GM23338 (cell line): ENCODE results near the gene KLK7. TPM values are rescaled to one million over a fixed set of nuclear protein-coding genes. Genes with fewer than 3 reads are reported as not detected.

Experiments used
- ATAC-seq: fragments of 200-7000 bp; cut with Tn5 transposase; 3 replicates; pipeline ENCODE4 v1.9.1; 2020
- DNase-seq: peaks from one replicate; pipeline ENCODE4 v3.0.0-alpha.2; 2015; ENCODE audit warnings: low spot score
- H2AFZ ChIP-seq: fragments of 200-600 bp; sonication (generic); 2 replicates; pipeline ENCODE4 v1.8.0; 2016; ENCODE audit warnings: antibody characterized with exemption, mild to moderate bottlenecking, moderate library complexity
- H3F3A ChIP-seq: fragments of 200-600 bp; sonication (generic); replicated peaks from 2 replicates; pipeline ENCODE4 v1.8.0; 2017; ENCODE audit warnings: antibody characterized with exemption, mixed run types, low read depth
- H3K27ac ChIP-seq: fragments of 200-600 bp; sonication (generic); 2 replicates; pipeline ENCODE4 v1.6.1; 2016; ENCODE audit warnings: low read depth
- H3K27me3 ChIP-seq: fragments of 200-600 bp; sonication (generic); 2 replicates; pipeline ENCODE4 v1.8.0; 2016; ENCODE audit warnings: mild to moderate bottlenecking, mixed run types, moderate library complexity; ENCODE audit not compliant: insufficient read depth
- H3K36me3 ChIP-seq: fragments of 200-600 bp; sonication (generic); 2 replicates; pipeline ENCODE4 v1.8.0; 2016; ENCODE audit warnings: mild to moderate bottlenecking; ENCODE audit not compliant: insufficient read depth
- H3K4me1 ChIP-seq: fragments of 200-600 bp; sonication (generic); 2 replicates; pipeline ENCODE4 v1.8.0; 2016; ENCODE audit warnings: mild to moderate bottlenecking, moderate library complexity; ENCODE audit not compliant: insufficient read depth
- H3K4me2 ChIP-seq: fragments of 200-600 bp; sonication (generic); 2 replicates; pipeline ENCODE4 v1.7.1; 2017; ENCODE audit warnings: mixed run types
- H3K4me3 ChIP-seq: fragments of 200-600 bp; sonication (generic); 2 replicates; pipeline ENCODE4 v1.6.1; 2016; ENCODE audit warnings: mixed run types
- H3K79me2 ChIP-seq: fragments of 200-600 bp; sonication (generic); replicated peaks from 2 replicates; pipeline ENCODE4 v1.8.0; 2017; ENCODE audit warnings: mild to moderate bottlenecking; ENCODE audit not compliant: insufficient read depth
- H3K9me2 ChIP-seq: fragments of 200-600 bp; sonication (generic); 2 replicates; pipeline ENCODE4 v1.8.0; 2017; ENCODE audit not compliant: insufficient read depth
- H4K20me1 ChIP-seq: fragments of 200-600 bp; sonication (generic); replicated peaks from 2 replicates; pipeline ENCODE4 v1.8.0; 2017; ENCODE audit warnings: mild to moderate bottlenecking; ENCODE audit not compliant: insufficient read depth
- H3K27ac Mint-ChIP-seq: 2 replicates; pipeline ENCODE4 v1.8.0; 2020; ENCODE audit warnings: inconsistent platforms, mild to moderate bottlenecking, moderate library complexity, mixed read lengths
- H3K27me3 Mint-ChIP-seq: 3 replicates; pipeline ENCODE4 v1.8.0; 2022; ENCODE audit warnings: low read depth, mild to moderate bottlenecking, moderate library complexity, mixed read lengths, inconsistent platforms; ENCODE audit not compliant: insufficient read depth, poor library complexity
- H3K36me3 Mint-ChIP-seq: 3 replicates; pipeline ENCODE4 v1.8.0; 2021; ENCODE audit warnings: low read depth, mild to moderate bottlenecking, inconsistent platforms, moderate library complexity, mixed read lengths
- H3K4me1 Mint-ChIP-seq: 3 replicates; pipeline ENCODE4 v1.8.0; 2020; ENCODE audit warnings: mild to moderate bottlenecking, inconsistent platforms, mixed read lengths
- H3K4me3 Mint-ChIP-seq: 3 replicates; pipeline ENCODE4 v1.8.0; 2021; ENCODE audit warnings: moderate library complexity, mild to moderate bottlenecking, inconsistent platforms, mixed read lengths
- H3K9me3 Mint-ChIP-seq: 3 replicates; pipeline ENCODE4 v1.8.0; 2020; ENCODE audit warnings: moderate library complexity, mild to moderate bottlenecking, inconsistent platforms, mixed read lengths
- CREB1 ChIP-seq: fragments of 250-450 bp; sonication (Bioruptor Pico); IDR thresholded peaks from 2 replicates; pipeline ENCODE4 v1.5.0; 2020; ENCODE audit warnings: low read depth, mild to moderate bottlenecking, moderate library complexity
- CTCF ChIP-seq, 2 experiments: fragments of 200-600 bp in 1 of 2; sonication (generic) in 1 of 2; conservative IDR thresholded peaks; 2 replicates each; pipeline versions ENCODE4 v1.5.1 to v1.6.1; 2016 to 2017; ENCODE audit warnings: antibody characterized with exemption in 2 of 2, low read depth in 2 of 2, mild to moderate bottlenecking in 2 of 2, moderate library complexity in 1 of 2
- ETS1 ChIP-seq: IDR thresholded peaks from 2 replicates; pipeline ENCODE4 v1.6.1; 2016; ENCODE audit warnings: antibody characterized with exemption
- EZH2 ChIP-seq: fragments of 200-600 bp; sonication (generic); IDR thresholded peaks from one replicate; pipeline ENCODE4 v1.8.0; 2017; ENCODE audit warnings: antibody characterized with exemption, mild to moderate bottlenecking, low read depth; ENCODE audit not compliant: unreplicated experiment
- EZH2phosphoT487 ChIP-seq: fragments of 200-600 bp; sonication (generic); IDR thresholded peaks from one replicate; pipeline ENCODE4 v1.8.1; 2018; ENCODE audit warnings: antibody characterized with exemption; ENCODE audit not compliant: unreplicated experiment
- JUNB ChIP-seq: IDR thresholded peaks from one replicate; pipeline ENCODE4 v1.6.1; 2016; ENCODE audit warnings: antibody characterized with exemption; ENCODE audit not compliant: unreplicated experiment
- NANOG ChIP-seq: IDR thresholded peaks from 2 replicates; pipeline ENCODE4 v1.6.1; 2016; ENCODE audit warnings: antibody characterized with exemption, borderline replicate concordance
- POLR2AphosphoS5 ChIP-seq: IDR thresholded peaks from 2 replicates; pipeline ENCODE4 v1.6.1; 2016; ENCODE audit warnings: antibody characterized with exemption, low read depth
- REST ChIP-seq: IDR thresholded peaks from one replicate; pipeline ENCODE4 v1.6.1; 2018; ENCODE audit warnings: antibody characterized with exemption; ENCODE audit not compliant: unreplicated experiment
- STAT1 ChIP-seq: IDR thresholded peaks from one replicate; pipeline ENCODE4 v1.6.1; 2016; ENCODE audit warnings: antibody characterized with exemption; ENCODE audit not compliant: unreplicated experiment
- ZNF114 ChIP-seq: fragments of 250-450 bp; sonication (Bioruptor Pico); IDR thresholded peaks from 2 replicates; pipeline ENCODE4 v1.5.0; 2020; ENCODE audit warnings: mild to moderate bottlenecking, moderate library complexity
- ZNF331 ChIP-seq: fragments of 250-450 bp; sonication (Bioruptor Pico); IDR thresholded peaks from 2 replicates; pipeline ENCODE4 v1.5.0; 2020; ENCODE audit warnings: low read depth, mild to moderate bottlenecking, moderate library complexity
- ZNF462 ChIP-seq: fragments of 250-450 bp; sonication (Bioruptor Pico); IDR thresholded peaks from 2 replicates; pipeline ENCODE4 v1.5.0; 2020; ENCODE audit warnings: mild to moderate bottlenecking, moderate library complexity
- polyA plus RNA-seq: library from polyadenylated mRNA; unstranded; fragments of >200 nt; fragmentation: Nextera tagmentation; extraction: Ambion mirVana; gene quantifications from 2 replicates; pipeline ENCODE4 v1.2.1, GENCODE V29; 2016
- total RNA-seq: library from RNA; depleted of rRNA; stranded (reverse); fragments of >200 nt; shearing (Covaris generic); gene quantifications from 2 replicates; pipeline ENCODE4 v1.2.3, GENCODE V29; 2014

Gene KLK7
- total and polyA plus RNA-seq, 2 experiments from 2014 or later, result 1.1 to 1.4 TPM

GRCh38 chr19:51019544-51019925 lies 35.8 kb upstream of the KLK7 start, which contains the start of gene KLK10:
Gene KLK10, minus strand, starts transcription at chr19:51019709. Its CDS starts 579 bp downstream, at chr19:51019130.
- Mint-ChIP-seq H3K27me3 (peaks cover 35% of the 10 kb centered on the region), H3K9me3 (peaks cover 10% of the 10 kb centered on the region), H3K36me3 (peaks cover 3% of the 10 kb centered on the region; the same call in 1 of the 3 replicates), H3K4me1 (peaks cover 19% of the 10 kb centered on the region), H3K27ac (no peak within 1 kb of the TSS), H3K4me3 (peak within 1 kb of the TSS; percentile 86)
- Histone ChIP-seq H3K36me3 (no peaks in the 10 kb centered on the region), H3K4me2 (peak within 1 kb of the TSS; percentile 88), H2AFZ (peak within 1 kb of the TSS; percentile 85), H3K9me2 (no peaks in the 10 kb centered on the region), H3F3A (no peaks in the 10 kb centered on the region), H4K20me1 (no peaks in the 10 kb centered on the region), H3K27me3 (peaks cover 32% of the 10 kb centered on the region), H3K79me2 (no peaks in the 10 kb centered on the region), H3K4me3 (peak within 1 kb of the TSS; percentile 65), H3K4me1 (peaks cover 5% of the 10 kb centered on the region; the same call in 1 of the 2 replicates), H3K27ac (no peak within 1 kb of the TSS)
- ATAC-seq, result peak; percentile 5
- TF ChIP-seq ZNF462 (CRISPR knock-in tag), result no peak
- TF ChIP-seq REST, result no peak
- no peak for TF ChIP-seq EZH2phosphoT487
- TF ChIP-seq NANOG, result no peak
- no peak for TF ChIP-seq ETS1
- TF ChIP-seq CREB1 (CRISPR knock-in tag), result no peak
- no peak for TF ChIP-seq JUNB
- no peak for TF ChIP-seq CTCF (conservative IDR thresholded peaks at IDR 0.05; ENCODE audit: low read depth in 2 of 2)
- no peak for TF ChIP-seq EZH2
- TF ChIP-seq POLR2AphosphoS5, result no peak
- TF ChIP-seq ZNF331 (CRISPR knock-in tag), result no peak
- no peak for TF ChIP-seq ZNF114 (CRISPR knock-in tag)
- no peak for TF ChIP-seq STAT1
- DNase-seq, result no peak
